C4-2B (cell line): ENCODE results near the gene SOBP.

ENCODE experiments used
- H3K27ac ChIP-seq: fragments of 450-650 bp; 2 replicates; pipeline ENCODE4 v1.5.1; 2017
- CTCF ChIP-seq: fragments of 450-650 bp; conservative IDR thresholded peaks from 2 replicates; pipeline ENCODE4 v1.5.1; 2017; ENCODE audit warnings: mild to moderate bottlenecking
- ZFX ChIP-seq: fragments of 450-650 bp; IDR thresholded peaks from 2 replicates; pipeline ENCODE4 v1.6.1; 2017

The SOBP gene

GRCh38 chr6:107692351-107692750 is 202.4 kb downstream of the SOBP start:
- no peak overlapping the region for H3K27ac ChIP-seq
- TF ChIP-seq CTCF (no peak), ZFX (no peak)

- no peak for TF ChIP-seq ZFX
- no peak for TF ChIP-seq CTCF
Observed at GRCh38 chr6:107695061-107695720, 205.3 kb downstream of the SOBP start.

GRCh38 chr6:107697682-107698081 is 207.8 kb downstream of the SOBP start:
- TF ChIP-seq CTCF: no peak
- TF ChIP-seq ZFX: no peak
- no peak overlapping the region for H3K27ac ChIP-seq

More at GRCh38 chr6:107695061-107695720, 205.3 kb downstream of the SOBP start:
- no peak overlapping the region for H3K27ac ChIP-seq

GRCh38 chr6:107698146-107698545 is 208.2 kb downstream of the SOBP start:
- TF ChIP-seq CTCF: no peak
- H3K27ac ChIP-seq: no peak overlapping the region

- no peak overlapping the region for H3K27ac ChIP-seq
- TF ChIP-seq ZFX: no peak
- no peak for TF ChIP-seq CTCF
Observed at GRCh38 chr6:107699254-107699653, 209.3 kb downstream of the SOBP start.

- TF ChIP-seq CTCF (no peak), ZFX (no peak)
- H3K27ac ChIP-seq: no peak overlapping the region
Observed at GRCh38 chr6:107699697-107700325, 209.9 kb downstream of the SOBP start.

- TF ChIP-seq CTCF: no peak
- no peak for TF ChIP-seq ZFX
Observed at GRCh38 chr6:107703606-107704005, 213.7 kb downstream of the SOBP start.

More at GRCh38 chr6:107703606-107704005, 213.7 kb downstream of the SOBP start:
- H3K27ac ChIP-seq: no peak overlapping the region
